Measurements from ENCODE around the gene RORC. TPM values are rescaled to one million over a fixed set of nuclear protein-coding genes. Genes with fewer than 3 reads are reported as not detected.

Gene RORC
- polyA plus RNA-seq, 4 donors: 1.0 to 1.2 (median 1.1) TPM

- no peak for DNase-seq (ENCODE audit: low read depth in 4 of 4, low spot score in 3 of 4)
Observed at GRCh38 chr1:151829352-151830046, 2.1 kb downstream of the RORC start.

DNA sequence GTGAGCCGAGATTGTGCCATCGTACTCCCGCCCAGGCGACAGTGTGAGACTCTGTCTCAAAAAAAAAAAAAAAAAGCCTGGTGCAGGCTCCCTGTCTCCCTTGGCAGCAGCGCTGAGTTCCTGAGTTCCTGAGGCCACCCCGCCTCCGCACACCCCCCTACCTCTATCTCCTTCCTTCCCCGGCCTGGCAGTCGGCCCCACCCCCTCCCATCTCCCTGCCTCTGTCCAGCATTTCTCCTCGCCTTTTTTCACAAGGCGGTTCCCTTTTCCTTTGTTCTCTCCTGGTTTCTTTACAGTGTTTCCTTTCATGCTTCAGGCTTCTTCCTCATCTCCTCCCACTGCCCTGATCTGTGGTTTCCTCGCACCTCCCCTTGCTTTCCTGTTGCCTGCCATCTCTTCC, 2.7 kb downstream of the RORC start:
- peak in 1 of 4 donors; percentile 40 for DNase-seq (ENCODE audit: low read depth in 4 of 4, low spot score in 3 of 4)

- no peak for DNase-seq (ENCODE audit: low read depth in 4 of 4, low spot score in 3 of 4)
Observed at GRCh38 chr1:151827853-151828252, 3.7 kb downstream of the RORC start.

DNA sequence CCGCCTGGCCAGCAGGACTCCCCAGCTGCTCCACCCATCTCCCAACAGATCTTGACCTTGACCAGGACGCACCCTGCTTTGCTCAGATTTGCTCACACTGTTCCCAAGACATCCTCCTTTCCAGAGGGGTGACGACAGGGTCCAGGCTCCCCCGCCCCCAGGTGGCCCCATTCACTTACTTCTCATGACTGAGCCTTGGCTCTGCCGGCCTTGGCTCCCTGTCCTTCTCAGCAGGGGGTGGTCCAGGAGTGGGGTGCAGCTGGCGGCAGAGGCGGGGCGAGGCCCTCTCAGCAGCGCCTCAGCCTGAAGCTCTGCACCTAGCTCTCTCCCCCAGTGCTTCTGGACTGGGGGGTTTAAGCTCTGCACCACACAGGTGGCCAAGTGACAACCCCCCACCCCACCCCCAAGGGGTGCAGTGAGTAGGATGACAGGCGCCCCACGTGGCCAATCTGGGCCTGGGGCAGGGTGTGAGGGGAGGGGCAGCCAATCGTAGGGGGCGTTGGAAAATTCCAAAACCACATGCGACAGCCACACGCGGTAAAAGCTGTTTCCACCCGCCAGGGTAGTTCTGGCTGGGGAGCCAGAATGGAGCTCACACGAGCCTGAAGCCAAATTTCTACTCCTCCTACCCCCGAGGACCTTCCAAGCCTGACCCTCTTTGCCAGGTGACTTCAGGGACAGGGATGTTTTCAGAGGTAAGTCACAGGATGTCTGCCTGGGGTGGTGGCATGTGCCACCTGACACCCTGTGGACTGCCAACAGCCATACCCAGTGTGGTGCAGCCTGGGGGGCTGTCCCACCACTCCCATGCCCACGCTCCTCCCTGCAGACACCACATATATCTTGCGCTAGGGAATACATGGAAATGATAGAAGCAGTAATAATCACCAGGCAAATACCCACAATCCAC, 5.6 kb downstream of the RORC start:
- DNase-seq (ENCODE audit: low read depth in 4 of 4, low spot score in 3 of 4): no peak

- DNase-seq (ENCODE audit: low read depth in 4 of 4, low spot score in 3 of 4): no peak
Observed at GRCh38 chr1:151825204-151825603, 6.4 kb downstream of the RORC start.

DNA sequence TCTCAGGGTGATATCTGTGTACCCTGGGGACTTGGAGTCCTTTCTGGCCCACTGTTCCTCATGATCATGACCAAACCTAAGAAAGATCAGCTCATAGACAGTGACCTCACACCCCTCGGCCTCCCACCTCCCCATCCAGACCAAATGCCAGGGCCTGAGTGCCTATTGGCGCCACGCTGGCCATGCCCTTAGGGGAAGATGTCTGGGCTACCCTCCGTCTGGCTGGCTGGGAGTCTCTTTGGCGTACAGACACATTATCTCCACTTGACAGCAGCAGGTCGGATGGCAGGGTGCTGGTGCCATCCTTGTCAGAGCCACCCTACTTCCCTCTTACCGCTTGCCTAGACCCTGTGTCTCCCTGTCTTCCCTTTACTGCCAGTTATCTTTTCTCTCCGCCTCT, 8.4 kb downstream of the RORC start:
- DNase-seq (ENCODE audit: low read depth in 4 of 4, low spot score in 3 of 4): no peak

DNA sequence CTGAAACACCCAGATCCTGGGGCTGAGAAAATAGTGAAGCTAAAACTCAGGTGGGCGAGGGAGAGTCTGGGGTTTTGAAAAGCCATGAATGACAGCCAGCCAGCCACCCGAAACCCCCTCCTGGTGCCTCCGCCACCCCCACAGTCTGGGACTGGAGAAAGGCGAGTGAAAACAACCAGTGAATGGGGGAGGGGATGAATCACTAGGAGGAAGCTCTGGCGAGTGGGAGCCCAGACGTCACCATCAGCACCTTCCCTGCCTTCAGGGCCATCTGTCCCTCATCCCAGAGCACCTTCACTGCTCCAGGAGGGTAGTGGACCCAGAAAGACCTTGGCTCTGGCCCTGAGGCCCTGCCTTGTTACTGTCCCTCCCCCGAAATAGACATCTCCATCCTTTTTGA, 9.2 kb downstream of the RORC start:
- no peak for DNase-seq (ENCODE audit: low read depth in 4 of 4, low spot score in 3 of 4)

- DNase-seq (ENCODE audit: low read depth in 4 of 4, low spot score in 3 of 4): no peak
Observed at GRCh38 chr1:151820940-151821339, 10.7 kb downstream of the RORC start.

DNA sequence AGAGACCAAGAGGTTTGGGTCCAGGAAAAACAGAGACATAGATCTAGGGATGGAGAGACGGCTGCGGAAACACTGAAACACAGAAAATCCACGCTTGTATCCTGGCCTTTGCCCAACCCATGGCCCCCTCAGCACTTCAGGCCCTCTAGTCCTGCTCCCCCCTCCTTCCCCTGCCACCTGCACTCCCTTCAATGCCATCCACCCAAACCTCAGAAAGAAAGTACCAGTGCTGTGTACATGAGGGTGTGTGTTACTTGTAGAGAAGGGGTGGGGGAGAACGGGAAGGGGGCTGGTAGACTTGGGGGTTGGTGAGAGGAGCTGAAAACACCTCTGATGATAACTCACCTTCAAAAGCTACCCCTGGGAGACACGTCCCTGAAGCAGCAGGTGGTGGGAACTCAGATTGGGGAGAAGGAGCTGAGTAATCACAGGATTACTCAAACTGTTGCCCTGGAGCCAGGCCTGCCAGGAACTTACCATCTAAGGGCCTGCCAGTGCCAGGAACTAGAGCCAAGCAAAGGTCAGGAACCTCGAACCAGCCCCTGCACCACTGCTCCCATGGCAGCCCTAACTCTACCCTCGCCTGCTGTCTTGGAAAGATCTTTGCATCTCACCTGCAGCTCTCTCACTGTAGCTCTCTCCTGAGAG, 11.5 kb downstream of the RORC start:
- DNase-seq (ENCODE audit: low read depth in 4 of 4, low spot score in 3 of 4): no peak

GRCh38 chr1:151819227-151819835, 12.3 kb downstream of the RORC start:
- no peak for DNase-seq (ENCODE audit: low read depth in 4 of 4, low spot score in 3 of 4)

GRCh38 chr1:151817353-151817730, 14.3 kb downstream of the RORC start:
- no peak for DNase-seq (ENCODE audit: low read depth in 4 of 4, low spot score in 3 of 4)

DNA sequence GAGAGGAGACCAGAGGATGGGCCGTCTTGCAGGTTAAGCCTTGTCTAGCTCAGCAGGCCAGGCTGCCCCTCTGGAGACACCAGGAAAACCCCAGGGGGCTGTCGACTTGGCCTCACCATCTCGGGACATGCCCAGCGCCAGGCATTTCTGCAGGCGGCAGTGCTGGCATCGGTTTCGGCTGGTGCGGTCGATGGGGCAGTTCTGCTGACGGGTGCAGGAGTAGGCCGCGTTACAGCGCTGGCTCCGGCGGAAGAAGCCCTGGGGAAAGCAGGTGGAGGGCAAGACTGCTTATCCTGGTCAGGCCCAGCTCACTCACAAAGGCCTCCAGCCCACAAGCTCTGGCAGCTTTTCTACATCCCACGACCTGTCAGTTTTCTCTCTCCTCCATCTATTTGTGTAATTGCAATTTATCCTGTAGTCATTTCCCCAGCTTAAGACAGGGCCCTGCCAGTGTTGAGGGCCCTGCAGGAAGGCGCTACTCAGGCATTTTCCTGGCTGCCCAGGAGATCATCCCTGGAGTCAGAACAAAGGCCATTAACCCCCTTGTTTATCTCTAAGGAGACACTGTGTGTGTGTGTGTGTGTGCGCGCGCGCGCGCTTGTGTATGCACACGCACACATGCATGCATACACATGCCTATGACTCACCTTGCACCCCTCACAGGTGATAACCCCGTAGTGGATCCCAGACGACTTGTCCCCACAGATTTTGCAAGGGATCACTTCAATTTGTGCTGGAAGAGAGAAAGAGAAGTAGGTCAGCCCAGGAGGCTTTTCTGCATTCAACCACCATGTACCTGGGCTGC, 14.9 kb downstream of the RORC start:
- DNase-seq (ENCODE audit: low read depth in 4 of 4, low spot score in 3 of 4): no peak

DNA sequence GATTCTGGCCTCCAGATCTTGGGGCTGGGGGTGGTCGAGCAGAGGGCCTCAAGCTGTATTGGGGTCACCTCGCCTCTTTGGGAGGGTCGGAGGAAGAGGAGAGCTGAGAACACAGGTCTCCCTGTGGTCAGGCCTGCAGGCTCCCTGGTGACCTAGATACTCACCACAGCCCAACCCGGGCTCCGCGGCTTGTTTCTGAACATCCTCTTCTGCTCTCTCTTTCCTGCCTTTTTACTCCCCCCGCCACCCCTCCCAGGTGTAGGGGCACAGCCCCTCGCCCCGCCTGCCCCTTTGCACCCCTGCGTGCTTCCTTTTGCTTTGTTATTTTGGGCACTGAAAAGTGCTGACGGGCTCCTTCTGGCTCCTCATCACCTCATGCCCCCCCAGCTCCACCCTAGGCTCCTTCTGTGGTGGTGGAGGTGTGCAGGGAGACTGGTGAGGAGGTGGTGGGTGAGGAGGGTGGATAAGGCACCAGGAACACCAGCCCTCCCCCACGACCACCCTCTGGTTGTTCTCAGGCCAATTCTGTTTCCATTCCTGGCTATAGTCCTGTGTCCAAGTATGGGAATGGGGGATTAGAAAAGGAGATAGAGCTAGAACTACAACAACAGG, 15.8 kb downstream of the RORC start:
- DNase-seq (ENCODE audit: low read depth in 4 of 4, low spot score in 3 of 4): no peak

GRCh38 chr1:151814971-151815545, 16.5 kb downstream of the RORC start:
- DNase-seq (ENCODE audit: low read depth in 4 of 4, low spot score in 3 of 4): no peak

DNA sequence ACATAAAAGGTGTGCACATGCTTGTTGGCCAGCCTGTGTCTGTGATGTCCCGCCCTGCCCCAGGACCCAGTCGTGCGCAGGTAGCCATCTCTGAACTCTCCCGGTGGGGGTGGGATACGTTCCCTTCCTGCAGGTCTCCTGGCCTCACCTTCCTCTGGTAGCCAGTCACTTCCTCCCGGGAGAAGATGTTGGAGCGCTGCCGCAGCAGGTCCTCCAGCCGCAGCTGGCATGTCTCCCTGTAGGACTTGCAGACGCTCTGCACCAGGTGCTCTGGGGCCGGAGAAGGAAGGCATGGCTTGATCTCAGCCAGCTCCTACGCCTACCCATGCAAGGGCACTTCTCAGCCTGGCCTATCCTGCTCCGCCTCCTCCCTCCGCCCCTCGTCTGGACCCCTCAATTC, 17.2 kb downstream of the RORC start:
- no peak for DNase-seq (ENCODE audit: low read depth in 4 of 4, low spot score in 3 of 4)

GRCh38 chr1:151813271-151813977, 18.2 kb downstream of the RORC start:
- no peak for DNase-seq (ENCODE audit: low read depth in 4 of 4, low spot score in 3 of 4)

DNA sequence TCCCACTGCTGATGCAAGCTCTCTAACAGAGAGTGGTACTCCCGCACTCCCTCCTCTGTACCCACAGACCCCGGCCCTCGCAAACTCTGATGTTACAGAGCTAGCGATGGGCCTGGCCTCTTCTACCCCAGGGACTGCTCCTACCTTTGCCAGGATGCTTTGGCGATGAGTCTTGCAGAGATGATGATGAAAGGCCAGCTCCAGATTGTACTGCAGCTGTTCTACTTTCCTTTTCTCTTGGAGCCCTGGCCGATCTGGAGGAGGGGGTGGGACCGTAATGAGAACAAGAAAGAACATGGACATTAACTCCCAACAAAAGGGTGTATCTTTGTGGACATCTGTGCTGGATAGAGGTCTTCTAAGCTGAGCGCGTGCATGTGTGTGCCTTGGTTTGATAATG, 20.4 kb downstream of the RORC start:
- no peak for DNase-seq (ENCODE audit: low read depth in 4 of 4, low spot score in 3 of 4)

- DNase-seq (ENCODE audit: low read depth in 4 of 4, low spot score in 3 of 4): no peak
Observed at GRCh38 chr1:151809985-151810556, 21.5 kb downstream of the RORC start.

All from right renal pelvis (tissue), 4 donors.